Mesenchymal stem cell (in vitro differentiated cells and primary cell): ENCODE measurements around the gene FOXD3.
A peak's percentile ranks its signal among the peaks of the same experiment; 100 is the strongest.

Source experiments
- DNase-seq: peaks from one replicate; pipeline ENCODE4 v3.0.0-alpha.2; 2013
- H2AFZ ChIP-seq: one replicate; pipeline ENCODE4 v1.6.1; 2013; ENCODE audit warnings: low read depth, mild to moderate bottlenecking, control low read depth, inconsistent platforms, low read length, moderate library complexity
- H2AK5ac ChIP-seq: 2 replicates; pipeline ENCODE4 v1.6.1; 2013; ENCODE audit warnings: low read length, moderate library complexity, mild to moderate bottlenecking, inconsistent platforms; ENCODE audit not compliant: severe bottlenecking
- H2BK120ac ChIP-seq: one replicate; pipeline ENCODE4 v1.6.1; 2013; ENCODE audit warnings: low read depth, mild to moderate bottlenecking, inconsistent platforms, low read length, moderate library complexity
- H2BK12ac ChIP-seq, 2 experiments: one replicate each; pipeline ENCODE4 v1.6.1; 2013; ENCODE audit warnings: inconsistent platforms in 2 of 2, low read length in 2 of 2, mild to moderate bottlenecking in 2 of 2, moderate library complexity in 2 of 2, control low read depth in 1 of 2
- H2BK15ac ChIP-seq: one replicate; pipeline ENCODE4 v1.6.1; 2013; ENCODE audit warnings: mild to moderate bottlenecking, low read depth, inconsistent platforms; ENCODE audit not compliant: poor library complexity, severe bottlenecking
- H2BK5ac ChIP-seq: 2 replicates; pipeline ENCODE4 v1.6.1; 2013; ENCODE audit warnings: low read depth, mild to moderate bottlenecking, low read length, control low read depth, inconsistent platforms; ENCODE audit not compliant: poor library complexity, severe bottlenecking
- H3K14ac ChIP-seq, 2 experiments: one replicate each; pipeline ENCODE4 v1.6.1; 2013; ENCODE audit warnings: inconsistent platforms in 2 of 2, low read length in 2 of 2, control low read depth in 1 of 2, mild to moderate bottlenecking in 1 of 2, moderate library complexity in 1 of 2
- H3K18ac ChIP-seq, 2 experiments: one replicate each; pipeline ENCODE4 v1.6.1; 2013; ENCODE audit warnings: inconsistent platforms in 2 of 2, low read length in 2 of 2, control low read depth in 1 of 2, low read depth in 1 of 2, mild to moderate bottlenecking in 1 of 2
- H3K23ac ChIP-seq, 2 experiments: one replicate each; pipeline ENCODE4 v1.6.1; 2013; ENCODE audit warnings: inconsistent platforms in 2 of 2, low read length in 2 of 2, mild to moderate bottlenecking in 2 of 2, moderate library complexity in 2 of 2, control low read depth in 1 of 2
- H3K27ac ChIP-seq: 2 replicates; pipeline ENCODE4 v1.5.1; 2013; ENCODE audit warnings: mild to moderate bottlenecking, moderate library complexity, low read length, control low read depth, inconsistent platforms; ENCODE audit not compliant: poor library complexity, severe bottlenecking
- H3K27me3 ChIP-seq, 2 experiments: 2 replicates each; pipeline versions ENCODE4 v1.6.1 to v1.7.0; 2013; ENCODE audit warnings: low read length in 2 of 2, mild to moderate bottlenecking in 2 of 2, moderate library complexity in 2 of 2, control low read depth in 1 of 2, inconsistent platforms in 1 of 2; ENCODE audit not compliant: control insufficient read depth in 1 of 2, insufficient read depth in 1 of 2
- H3K36me3 ChIP-seq, 2 experiments: 2 replicates each; pipeline versions ENCODE4 v1.6.1 to v1.7.0; 2013; ENCODE audit warnings: low read length in 2 of 2, control low read depth in 1 of 2, inconsistent platforms in 1 of 2, low read depth in 1 of 2, mild to moderate bottlenecking in 1 of 2; ENCODE audit not compliant: insufficient read depth in 2 of 2, control insufficient read depth in 1 of 2
- H3K4ac ChIP-seq, 2 experiments: one replicate each; pipeline ENCODE4 v1.6.1; 2013; ENCODE audit warnings: inconsistent platforms in 2 of 2, low read length in 2 of 2, mild to moderate bottlenecking in 2 of 2, moderate library complexity in 2 of 2, control low read depth in 1 of 2, low read depth in 1 of 2
- H3K4me1 ChIP-seq: 2 replicates; pipeline ENCODE4 v1.6.1; 2013; ENCODE audit warnings: low read depth, low read length, control low read depth; ENCODE audit not compliant: control insufficient read depth, insufficient read depth
- H3K4me2 ChIP-seq: 2 replicates; pipeline ENCODE4 v1.6.1; 2013; ENCODE audit warnings: low read length, mild to moderate bottlenecking, inconsistent platforms; ENCODE audit not compliant: poor library complexity, severe bottlenecking
- H3K4me3 ChIP-seq, 2 experiments: 2 replicates each; pipeline versions ENCODE4 v1.5.1 to v1.7.0; 2013; ENCODE audit warnings: low read length in 2 of 2, mild to moderate bottlenecking in 2 of 2, control low read depth in 1 of 2, low read depth in 1 of 2; ENCODE audit not compliant: insufficient read depth in 1 of 2
- H3K79me1 ChIP-seq: replicated peaks from 2 replicates; pipeline ENCODE4 v1.6.1; 2013; ENCODE audit warnings: mild to moderate bottlenecking, control low read depth, low read length, inconsistent platforms; ENCODE audit not compliant: poor library complexity, severe bottlenecking
- H3K9ac ChIP-seq: 2 replicates; pipeline ENCODE4 v1.7.0; 2013; ENCODE audit warnings: mild to moderate bottlenecking, low read length, moderate library complexity
- H3K9me3 ChIP-seq: 2 replicates; pipeline ENCODE4 v1.7.0; 2013; ENCODE audit warnings: mild to moderate bottlenecking, low read length; ENCODE audit not compliant: control insufficient read depth
- H4K8ac ChIP-seq: one replicate; pipeline ENCODE4 v1.6.1; 2013; ENCODE audit warnings: inconsistent platforms, mild to moderate bottlenecking, low read length, moderate library complexity
- H4K91ac ChIP-seq: one replicate; pipeline ENCODE4 v1.6.1; 2013; ENCODE audit warnings: mild to moderate bottlenecking, low read length, inconsistent platforms
- WGBS: methylation state at CpG from one replicate; pipeline ENCODE4 v1.1.7; 2013; ENCODE audit warnings: mixed read lengths; 5-methylcytosine and 5-hydroxymethylcytosine counted together

Gene FOXD3

DNA sequence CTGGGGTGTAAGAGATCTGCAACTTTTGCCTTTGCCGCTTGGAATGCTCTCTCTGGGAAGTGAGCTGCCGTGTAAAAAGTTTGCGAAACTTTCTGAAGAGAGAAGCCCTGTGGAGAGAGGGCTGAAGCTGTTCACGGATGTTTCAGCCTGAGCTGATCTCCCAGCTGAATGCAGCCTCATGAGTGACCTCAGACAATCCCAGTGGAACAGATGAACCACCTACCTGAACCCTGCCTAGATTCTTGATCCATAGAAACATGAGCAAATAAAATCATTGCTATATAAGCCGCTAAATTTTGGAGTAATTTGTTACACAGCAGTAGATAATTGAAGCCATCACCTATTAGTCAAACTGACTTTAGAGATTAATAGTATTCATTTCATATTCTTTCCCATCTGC lies 40.6 kb downstream of the FOXD3 start:
- no peaks in the 10 kb centered on the region for H3K9me3 ChIP-seq
- no peak overlapping the region for H2BK15ac ChIP-seq
- H2BK12ac ChIP-seq, result no peak overlapping the region
- no peak overlapping the region for H3K4me2 ChIP-seq
- no peak overlapping the region for H2AFZ ChIP-seq
- no peak overlapping the region for H3K4me3 ChIP-seq
- WGBS, result 75% methylated on average over 4 of the region's 5 CpGs
- no peaks in the 10 kb centered on the region for H3K36me3 ChIP-seq
- no peaks in the 10 kb centered on the region for H3K79me1 ChIP-seq
- no peak overlapping the region for H2AK5ac ChIP-seq
- no peak overlapping the region for H3K27ac ChIP-seq
- peaks cover 5% of the 10 kb centered on the region for H3K4me1 ChIP-seq
- no peak overlapping the region for H2BK120ac ChIP-seq
- H3K18ac ChIP-seq, result no peak overlapping the region
- H3K23ac ChIP-seq, result no peak overlapping the region
- H4K91ac ChIP-seq, result no peak overlapping the region
- no peak overlapping the region for H3K4ac ChIP-seq
- no peak overlapping the region for H3K14ac ChIP-seq
- no peak overlapping the region for H2BK5ac ChIP-seq
- DNase-seq, result no peak
- no peak overlapping the region for H4K8ac ChIP-seq
- peaks cover 0 to 9% of the 10 kb centered on the region in 2 experiments for H3K27me3 ChIP-seq
- H3K9ac ChIP-seq, result no peak overlapping the region

DNA sequence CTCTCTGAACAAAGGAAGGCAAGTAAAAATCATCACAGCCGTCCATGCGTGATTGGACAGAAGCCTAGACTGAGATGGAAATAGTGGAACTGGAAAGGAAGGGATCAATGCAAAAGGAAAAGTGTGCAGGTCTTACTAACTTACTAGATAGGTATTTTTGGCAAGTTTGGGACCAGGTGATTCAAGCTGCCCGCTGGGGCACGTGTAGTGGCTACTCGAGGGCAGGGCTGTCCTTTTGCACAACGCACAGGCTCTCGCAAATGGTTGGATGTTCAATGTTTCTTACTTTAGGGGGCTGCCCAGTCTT lies 44.5 kb downstream of the FOXD3 start:
- H3K4me3 ChIP-seq, result peak overlapping the region; percentile 86 to 99
- H3K9me3 ChIP-seq, result no peaks in the 10 kb centered on the region
- 85% methylated on average over 7 of the region's 7 CpGs for WGBS
- H2AFZ ChIP-seq, result peak overlapping the region; percentile 87
- H3K27ac ChIP-seq, result no peak overlapping the region
- H2BK120ac ChIP-seq, result no peak overlapping the region
- no peak overlapping the region for H3K23ac ChIP-seq
- peak overlapping the region; percentile 95 for H4K8ac ChIP-seq
- peak overlapping the region; percentile 86 for H3K4me2 ChIP-seq
- H2BK5ac ChIP-seq, result no peak overlapping the region
- H2BK12ac ChIP-seq, result no peak overlapping the region
- no peak overlapping the region for H4K91ac ChIP-seq
- no peak overlapping the region for H2AK5ac ChIP-seq
- H3K4ac ChIP-seq, result peak overlapping the region in 1 of 2 experiments; percentile 78
- H3K14ac ChIP-seq, result no peak overlapping the region
- peak overlapping the region; percentile 90 for H3K9ac ChIP-seq
- H3K36me3 ChIP-seq, result peaks cover 0 to 7% of the 10 kb centered on the region in 2 experiments
- peak overlapping the region; percentile 99 for H2BK15ac ChIP-seq
- no peaks in the 10 kb centered on the region for H3K79me1 ChIP-seq
- H3K27me3 ChIP-seq, result no peaks in the 10 kb centered on the region
- H3K18ac ChIP-seq, result peak overlapping the region in 1 of 2 experiments; percentile 40
- H3K4me1 ChIP-seq, result peaks cover 5% of the 10 kb centered on the region
- DNase-seq, result no peak

DNA sequence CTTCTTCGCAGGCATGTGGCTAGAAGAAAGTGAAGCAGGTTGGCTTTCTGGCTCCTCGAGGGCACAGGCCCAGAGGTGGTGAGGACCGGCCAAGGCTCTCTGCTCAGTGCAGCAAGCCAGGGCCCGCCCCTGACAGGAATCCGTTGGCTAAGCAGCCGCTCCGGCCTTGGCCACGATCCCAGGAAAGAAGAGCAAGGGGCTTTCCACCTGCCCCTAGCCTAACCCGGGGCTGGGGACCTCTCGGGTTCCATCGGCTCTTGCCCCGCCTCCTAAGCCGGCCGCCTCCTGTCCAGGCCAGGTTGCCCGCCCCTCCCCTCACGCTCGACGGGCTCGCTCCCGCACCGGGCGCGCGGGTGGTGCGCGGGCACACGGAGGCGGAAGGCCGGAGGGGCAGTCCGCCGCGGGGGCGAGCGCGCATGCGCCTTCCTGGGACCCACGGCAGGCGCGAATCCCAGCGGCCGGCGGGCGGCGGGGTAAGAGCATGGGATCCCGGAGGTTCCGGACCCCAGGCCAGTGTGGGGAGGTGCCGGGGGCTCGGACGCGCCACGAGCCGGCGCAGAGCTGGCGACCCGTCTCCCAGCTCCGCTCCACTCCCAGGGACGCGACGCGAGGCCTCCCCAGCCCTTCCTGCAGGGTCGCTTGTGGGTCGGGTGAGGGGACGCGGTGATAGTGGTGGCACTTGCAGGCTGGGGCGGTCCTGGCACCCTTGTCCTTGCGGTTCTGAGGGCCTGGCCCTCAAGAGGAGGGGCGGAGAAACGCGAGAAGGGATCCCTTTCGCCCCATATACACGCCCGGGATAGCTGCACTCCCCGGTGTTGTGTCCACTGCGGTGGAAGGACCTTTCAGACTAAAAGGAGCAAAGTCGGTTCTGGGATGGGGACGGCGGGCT lies 45.1 kb downstream of the FOXD3 start, which contains the start of gene ALG6:
TSS of gene ALG6 (plus strand) at position 413 of the 889 bp plus-strand sequence. CDS start 3,351 bp downstream, outside the sequence.
- Histone ChIP-seq H2BK5ac (no peak within 1 kb of the TSS), H2AK5ac (no peak within 1 kb of the TSS), H3K9ac (peak within 1 kb of the TSS; percentile 90), H3K23ac (peak within 1 kb of the TSS in 1 of 2 experiments; percentile 95), H3K4me1 (peaks cover 5% of the 10 kb centered on the region), H3K9me3 (no peaks in the 10 kb centered on the region), H3K18ac (peak within 1 kb of the TSS; percentile 40 to 97), H2BK120ac (no peak within 1 kb of the TSS), H3K4ac (peak within 1 kb of the TSS in 1 of 2 experiments; percentile 97), H3K36me3 (peaks cover 0 to 13% of the 10 kb centered on the region in 2 experiments), H3K4me3 (peak within 1 kb of the TSS; percentile 86 to 99), H2BK12ac (peak within 1 kb of the TSS in 1 of 2 experiments; percentile 95), H2BK15ac (peak within 1 kb of the TSS; percentile 99), H3K14ac (peak within 1 kb of the TSS in 1 of 2 experiments; percentile 98), H2AFZ (peak within 1 kb of the TSS; percentile 100), H3K79me1 (no peaks in the 10 kb centered on the region), H4K91ac (no peak within 1 kb of the TSS), H3K4me2 (peak within 1 kb of the TSS; percentile 92), H3K27ac (no peak within 1 kb of the TSS), H3K27me3 (no peaks in the 10 kb centered on the region), H4K8ac (peak within 1 kb of the TSS; percentile 95)
- WGBS, result 3% methylated on average over 59 of the region's 77 CpGs
- DNase-seq, result peak; percentile 90

GRCh38 chr1:63368131-63368530 lies 45.8 kb downstream of the FOXD3 start:
- Histone ChIP-seq H2BK15ac (no peak overlapping the region), H3K27ac (no peak overlapping the region), H3K36me3 (peaks cover 0 to 14% of the 10 kb centered on the region in 2 experiments), H3K4me3 (peak overlapping the region; percentile 86 to 99), H3K27me3 (no peaks in the 10 kb centered on the region), H3K9me3 (no peaks in the 10 kb centered on the region), H3K18ac (peak overlapping the region in 1 of 2 experiments; percentile 97), H2AFZ (peak overlapping the region; percentile 100), H3K14ac (no peak overlapping the region), H3K9ac (peak overlapping the region; percentile 90), H2BK12ac (no peak overlapping the region), H4K8ac (peak overlapping the region; percentile 77), H2BK5ac (no peak overlapping the region), H3K79me1 (no peaks in the 10 kb centered on the region), H2BK120ac (no peak overlapping the region), H3K23ac (peak overlapping the region in 1 of 2 experiments; percentile 31), H2AK5ac (no peak overlapping the region), H3K4ac (peak overlapping the region in 1 of 2 experiments; percentile 97), H3K4me1 (peaks cover 5% of the 10 kb centered on the region), H4K91ac (no peak overlapping the region), H3K4me2 (peak overlapping the region; percentile 92)
- no peak for DNase-seq
- 23% methylated on average over 10 of the region's 10 CpGs for WGBS
